Stimulated activated CD8-positive, alpha-beta memory T cell treated with anti-CD3 and anti-CD28 coated beads, Interleukin-12 subunit alpha, Interleukin-12 subunit beta, amount 100 ng/mL, for 1 hour (primary cell): Measurements from ENCODE around the gene ARID1B.

ENCODE experiments used
- DNase-seq: peaks from one replicate; pipeline ENCODE4 v3.0.0-alpha.2; 2020; ENCODE audit warnings: low read depth

Gene ARID1B

GRCh38 chr6:156791320-156791850 lies 14.2 kb downstream of the ARID1B start:
- no peak for DNase-seq

- no peak for DNase-seq
Observed at GRCh38 chr6:156793200-156793599, 16.0 kb downstream of the ARID1B start.

- no peak for DNase-seq
Observed at GRCh38 chr6:156794546-156795354, 17.6 kb downstream of the ARID1B start.

GRCh38 chr6:156795825-156796224 lies 18.6 kb downstream of the ARID1B start:
- DNase-seq: no peak

GRCh38 chr6:156796627-156797026 lies 19.4 kb downstream of the ARID1B start:
- no peak for DNase-seq

- no peak for DNase-seq
Observed at GRCh38 chr6:156797901-156798735, 20.9 kb downstream of the ARID1B start.

- no peak for DNase-seq
Observed at GRCh38 chr6:156801712-156802111, 24.5 kb downstream of the ARID1B start.

- no peak for DNase-seq
Observed at GRCh38 chr6:156803353-156803752, 26.2 kb downstream of the ARID1B start.

- DNase-seq: no peak
Observed at GRCh38 chr6:156804402-156804801, 27.2 kb downstream of the ARID1B start.

- no peak for DNase-seq
Observed at GRCh38 chr6:156806155-156806554, 29.0 kb downstream of the ARID1B start.

- DNase-seq: no peak
Observed at GRCh38 chr6:156807028-156807427, 29.9 kb downstream of the ARID1B start.

GRCh38 chr6:156807795-156808194 lies 30.6 kb downstream of the ARID1B start:
- no peak for DNase-seq

GRCh38 chr6:156808287-156808686 lies 31.1 kb downstream of the ARID1B start:
- DNase-seq: no peak

- DNase-seq: no peak
Observed at GRCh38 chr6:156809034-156809433, 31.9 kb downstream of the ARID1B start.

GRCh38 chr6:156809446-156810178 lies 32.4 kb downstream of the ARID1B start:
- DNase-seq: no peak

GRCh38 chr6:156814036-156814581 lies 36.9 kb downstream of the ARID1B start:
- no peak for DNase-seq

GRCh38 chr6:156816505-156816904 lies 39.3 kb downstream of the ARID1B start:
- DNase-seq: no peak

- no peak for DNase-seq
Observed at GRCh38 chr6:156820089-156820798, 43.1 kb downstream of the ARID1B start.

- DNase-seq: no peak
Observed at GRCh38 chr6:156821707-156822106, 44.5 kb downstream of the ARID1B start.

- no peak for DNase-seq
Observed at GRCh38 chr6:156822747-156823206, 45.6 kb downstream of the ARID1B start.

GRCh38 chr6:156824142-156824541 lies 47.0 kb downstream of the ARID1B start:
- no peak for DNase-seq
